Measurements from ENCODE around the gene SUGP2. TPM values are rescaled to one million over a fixed set of nuclear protein-coding genes. Genes with fewer than 3 reads are reported as not detected.

The SUGP2 gene
- total and polyA plus RNA-seq, 2 of the 13 experiments (the other 11 are each of a cell fraction or from before 2014, with no cell fraction given) = 40.6 to 57.7 TPM

DNA sequence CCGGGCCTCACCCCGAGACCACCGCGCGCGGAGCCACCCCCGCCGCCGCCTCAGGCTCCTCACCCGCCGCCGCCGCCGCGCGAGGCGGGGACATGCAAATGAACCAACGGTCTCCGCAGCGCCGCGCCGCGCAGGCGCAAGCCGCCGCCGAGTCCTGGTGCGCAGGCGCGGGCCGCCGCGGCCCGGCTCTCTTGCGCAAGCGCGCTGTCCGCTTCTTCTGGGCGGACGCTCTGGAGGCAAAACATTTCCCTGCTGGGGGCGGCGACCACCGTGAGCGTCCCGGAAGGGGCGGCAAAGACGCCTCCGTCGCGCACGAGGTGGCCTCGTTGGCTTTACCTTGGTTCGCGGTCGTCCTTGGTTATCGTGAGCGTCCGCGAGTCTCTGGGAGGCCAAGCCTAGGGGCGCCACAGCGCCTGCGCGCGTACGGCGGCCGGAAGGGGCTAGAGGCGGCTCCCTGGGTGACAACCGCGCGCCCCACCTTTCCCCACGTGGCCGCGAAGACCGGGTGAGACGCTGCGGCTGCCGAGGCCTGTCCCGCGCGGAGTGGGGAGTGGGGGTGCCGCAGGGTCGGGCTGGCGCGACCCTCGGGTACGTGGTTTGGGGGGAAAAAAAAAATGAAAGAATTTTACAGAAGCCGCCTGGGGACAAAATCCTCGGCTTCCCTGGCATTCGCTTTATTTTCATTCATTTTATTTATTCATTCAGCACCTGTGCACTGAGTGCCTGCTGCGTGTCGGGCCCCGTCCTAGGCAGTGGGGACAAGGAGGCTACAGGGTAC, at the start of gene SUGP2, which contains the start of gene ARMC6 (continued):
- TF ChIP-seq SNAPC4 (CRISPR knock-in tag; IDR thresholded peaks at IDR 0.05) (0 out of 2 replicates have a peak, but pooled peaks have one; percentile 46), ZNF703 (CRISPR knock-in tag; IDR thresholded peaks at IDR 0.05; ENCODE audit: borderline replicate concordance) (0 out of 2 replicates have a peak, but pooled peaks have one; percentile 55), RXRA (CRISPR knock-in tag; IDR thresholded peaks at IDR 0.05) (peak; percentile 74), ARID5B (CRISPR knock-in tag; IDR thresholded peaks at IDR 0.05) (peak; percentile 50; the same call in 1 of the 2 replicates), ATF2 (CRISPR knock-in tag; IDR thresholded peaks at IDR 0.05) (0 out of 2 replicates have a peak, but pooled peaks have one; percentile 50), ETV5 (CRISPR knock-in tag; IDR thresholded peaks at IDR 0.05; ENCODE audit: borderline replicate concordance) (peak; percentile 82), DNMT3B (CRISPR knock-in tag; conservative IDR thresholded peaks at IDR 0.05) (peak; percentile 84; the same call in 1 of the 2 replicates), ZNF83 (CRISPR knock-in tag; IDR thresholded peaks at IDR 0.05; ENCODE audit: borderline replicate concordance) (peak; percentile 94; the same call in 1 of the 2 replicates), ZNF546 (CRISPR knock-in tag; conservative IDR thresholded peaks at IDR 0.05) (peak; percentile 96; the same call in 1 of the 2 replicates), MAX (IDR thresholded peaks at IDR 0.05) (peak; percentile 99), ZNF547 (CRISPR knock-in tag; IDR thresholded peaks at IDR 0.05) (peak; percentile 99), ZNF12 (CRISPR knock-in tag; IDR thresholded peaks at IDR 0.05) (peak; percentile 78), KMT2B (CRISPR knock-in tag; IDR thresholded peaks at IDR 0.05) (peak; percentile 85), ZNF10 (CRISPR knock-in tag; IDR thresholded peaks at IDR 0.05; ENCODE audit: borderline replicate concordance, low read depth) (no peak), DMAP1 (CRISPR knock-in tag; IDR thresholded peaks at IDR 0.05) (peak; percentile 95)
- TF ChIP-seq, protein P1, sequence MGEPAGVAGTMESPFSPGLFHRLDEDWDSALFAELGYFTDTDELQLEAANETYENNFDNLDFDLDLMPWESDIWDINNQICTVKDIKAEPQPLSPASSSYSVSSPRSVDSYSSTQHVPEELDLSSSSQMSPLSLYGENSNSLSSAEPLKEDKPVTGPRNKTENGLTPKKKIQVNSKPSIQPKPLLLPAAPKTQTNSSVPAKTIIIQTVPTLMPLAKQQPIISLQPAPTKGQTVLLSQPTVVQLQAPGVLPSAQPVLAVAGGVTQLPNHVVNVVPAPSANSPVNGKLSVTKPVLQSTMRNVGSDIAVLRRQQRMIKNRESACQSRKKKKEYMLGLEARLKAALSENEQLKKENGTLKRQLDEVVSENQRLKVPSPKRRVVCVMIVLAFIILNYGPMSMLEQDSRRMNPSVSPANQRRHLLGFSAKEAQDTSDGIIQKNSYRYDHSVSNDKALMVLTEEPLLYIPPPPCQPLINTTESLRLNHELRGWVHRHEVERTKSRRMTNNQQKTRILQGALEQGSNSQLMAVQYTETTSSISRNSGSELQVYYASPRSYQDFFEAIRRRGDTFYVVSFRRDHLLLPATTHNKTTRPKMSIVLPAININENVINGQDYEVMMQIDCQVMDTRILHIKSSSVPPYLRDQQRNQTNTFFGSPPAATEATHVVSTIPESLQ (CRISPR knock-in tag; conservative IDR thresholded peaks at IDR 0.05) = no peak
